GM21367 (cell line): ENCODE measurements around the gene CHN2.

ENCODE experiments used
- ATAC-seq: cut with Tn5 transposase; IDR thresholded peaks from one replicate; pipeline ENCODE4 v1.9.1; 2021; ENCODE audit not compliant: unreplicated experiment

CHN2 gene

GRCh38 chr7:29304756-29305155 is 110.2 kb downstream of the CHN2 start:
- no peak for ATAC-seq

- ATAC-seq = no peak
These were observed 111.9 kb downstream of the CHN2 start for GRCh38 chr7:29306319-29306991.

- no peak for ATAC-seq
These were observed 113.8 kb downstream of the CHN2 start for GRCh38 chr7:29308424-29308823.

- no peak for ATAC-seq
These were observed 114.7 kb downstream of the CHN2 start for GRCh38 chr7:29309041-29309854.

- ATAC-seq = no peak
These were observed 116.0 kb downstream of the CHN2 start for GRCh38 chr7:29310625-29311024.

- ATAC-seq = no peak
These were observed 116.7 kb downstream of the CHN2 start for GRCh38 chr7:29311314-29311713.

- no peak for ATAC-seq
These were observed 119.6 kb downstream of the CHN2 start for GRCh38 chr7:29314148-29314547.

GRCh38 chr7:29315122-29315891 is 120.7 kb downstream of the CHN2 start:
- ATAC-seq = no peak

GRCh38 chr7:29315892-29316270 is 121.3 kb downstream of the CHN2 start:
- ATAC-seq = no peak

- no peak for ATAC-seq
These were observed 122.4 kb downstream of the CHN2 start for GRCh38 chr7:29316926-29317325.

- ATAC-seq = no peak
These were observed 124.5 kb downstream of the CHN2 start for GRCh38 chr7:29318853-29319718.

GRCh38 chr7:29319719-29320521 is 125.3 kb downstream of the CHN2 start:
- peak; percentile 60 for ATAC-seq

GRCh38 chr7:29320577-29320976 is 126.0 kb downstream of the CHN2 start:
- ATAC-seq = no peak

GRCh38 chr7:29322023-29322712 is 127.6 kb downstream of the CHN2 start:
- no peak for ATAC-seq

- no peak for ATAC-seq
These were observed 130.9 kb downstream of the CHN2 start for GRCh38 chr7:29325476-29325875.

GRCh38 chr7:29326864-29327263 is 132.3 kb downstream of the CHN2 start:
- ATAC-seq = no peak

GRCh38 chr7:29327455-29327854 is 132.9 kb downstream of the CHN2 start:
- ATAC-seq = no peak

- no peak for ATAC-seq
These were observed 133.5 kb downstream of the CHN2 start for GRCh38 chr7:29328045-29328444.

GRCh38 chr7:29328811-29329210 is 134.2 kb downstream of the CHN2 start:
- no peak for ATAC-seq
